ENCODE measurements around the gene CCDC81.

The CCDC81 gene

GRCh38 chr11:86388198-86388597 lies 13.5 kb downstream of the CCDC81 start:
- TF ChIP-seq, protein P1, sequence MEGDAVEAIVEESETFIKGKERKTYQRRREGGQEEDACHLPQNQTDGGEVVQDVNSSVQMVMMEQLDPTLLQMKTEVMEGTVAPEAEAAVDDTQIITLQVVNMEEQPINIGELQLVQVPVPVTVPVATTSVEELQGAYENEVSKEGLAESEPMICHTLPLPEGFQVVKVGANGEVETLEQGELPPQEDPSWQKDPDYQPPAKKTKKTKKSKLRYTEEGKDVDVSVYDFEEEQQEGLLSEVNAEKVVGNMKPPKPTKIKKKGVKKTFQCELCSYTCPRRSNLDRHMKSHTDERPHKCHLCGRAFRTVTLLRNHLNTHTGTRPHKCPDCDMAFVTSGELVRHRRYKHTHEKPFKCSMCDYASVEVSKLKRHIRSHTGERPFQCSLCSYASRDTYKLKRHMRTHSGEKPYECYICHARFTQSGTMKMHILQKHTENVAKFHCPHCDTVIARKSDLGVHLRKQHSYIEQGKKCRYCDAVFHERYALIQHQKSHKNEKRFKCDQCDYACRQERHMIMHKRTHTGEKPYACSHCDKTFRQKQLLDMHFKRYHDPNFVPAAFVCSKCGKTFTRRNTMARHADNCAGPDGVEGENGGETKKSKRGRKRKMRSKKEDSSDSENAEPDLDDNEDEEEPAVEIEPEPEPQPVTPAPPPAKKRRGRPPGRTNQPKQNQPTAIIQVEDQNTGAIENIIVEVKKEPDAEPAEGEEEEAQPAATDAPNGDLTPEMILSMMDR (IDR thresholded peaks at IDR 0.05; ENCODE audit: extremely low read depth, missing control alignments) = no peak
- DNase-seq (ENCODE audit: low spot score) = no peak

GRCh38 chr11:86390487-86390886 lies 15.8 kb downstream of the CCDC81 start:
- DNase-seq (ENCODE audit: low spot score) = no peak
- TF ChIP-seq, protein P1 (IDR thresholded peaks at IDR 0.05; ENCODE audit: extremely low read depth, missing control alignments) = no peak

GRCh38 chr11:86395061-86395551 lies 20.4 kb downstream of the CCDC81 start:
- no peak for DNase-seq (ENCODE audit: low spot score)
- TF ChIP-seq, protein P1 (IDR thresholded peaks at IDR 0.05; ENCODE audit: extremely low read depth, missing control alignments) = no peak

- DNase-seq (ENCODE audit: low spot score) = no peak
- TF ChIP-seq, protein P1 (IDR thresholded peaks at IDR 0.05; ENCODE audit: extremely low read depth, missing control alignments) = no peak
Measured at GRCh38 chr11:86396396-86396795, 21.7 kb downstream of the CCDC81 start.

DNA sequence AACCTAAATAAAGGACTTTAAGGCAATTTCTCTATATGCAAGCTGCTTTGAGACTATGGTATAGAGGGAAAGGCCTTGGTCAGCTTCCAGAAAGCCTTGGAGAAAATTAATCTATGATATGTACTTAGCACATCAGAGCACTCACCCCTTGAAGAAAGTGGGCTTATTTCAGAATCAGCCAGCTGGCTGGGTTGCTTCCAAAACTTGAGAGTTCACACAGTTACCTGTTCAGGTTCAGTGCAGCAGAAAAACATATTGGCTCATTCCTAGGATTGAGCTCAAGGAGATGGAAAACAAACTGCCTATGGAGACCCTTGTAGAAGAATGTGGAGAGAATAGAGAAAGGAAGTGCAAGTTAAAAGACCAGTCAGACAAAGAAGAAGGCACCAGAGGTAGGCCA lies 22.7 kb downstream of the CCDC81 start:
- TF ChIP-seq, protein P1 (IDR thresholded peaks at IDR 0.05; ENCODE audit: extremely low read depth, missing control alignments) = no peak
- no peak for DNase-seq (ENCODE audit: low spot score)

DNA sequence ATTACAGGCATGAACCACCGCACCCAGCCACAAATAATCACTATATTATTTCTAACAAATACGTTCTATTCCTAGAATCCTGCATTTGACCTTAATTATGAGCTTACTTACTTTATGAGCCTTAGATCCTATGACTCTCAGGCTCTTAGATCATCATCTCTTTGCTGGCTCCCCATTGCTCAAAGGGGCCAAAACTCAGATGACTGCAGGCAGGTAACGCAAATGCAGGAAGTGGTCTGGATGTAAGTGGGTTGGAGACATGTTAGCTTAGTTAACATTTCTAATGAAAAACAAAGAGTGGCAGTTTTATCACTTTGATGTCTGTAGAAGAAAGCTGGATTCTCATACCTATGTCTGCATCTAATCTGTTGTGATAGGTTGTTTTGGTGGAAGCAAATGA lies 23.4 kb downstream of the CCDC81 start:
- TF ChIP-seq, protein P1 (IDR thresholded peaks at IDR 0.05; ENCODE audit: extremely low read depth, missing control alignments) = no peak
- DNase-seq (ENCODE audit: low spot score) = no peak

GRCh38 chr11:86403458-86403857 lies 28.8 kb downstream of the CCDC81 start:
- DNase-seq (ENCODE audit: low spot score) = no peak
- TF ChIP-seq, protein P1 (IDR thresholded peaks at IDR 0.05; ENCODE audit: extremely low read depth, missing control alignments) = no peak

All from GM20000 (cell line).